Activated T-cell treated with anti-CD3 and anti-CD28 coated beads, Interleukin-2, amount 50 U/mL, for 4 hours (primary cell): ENCODE results near the gene OSMR. TPM values are rescaled to one million over a fixed set of nuclear protein-coding genes. Genes with fewer than 3 reads are reported as not detected.

Experiments
- ATAC-seq, 2 donors: fragments of 200-7000 bp; cut with Tn5 transposase; one replicate each; pipeline ENCODE4 v1.10.0; 2021
- DNase-seq: peaks from one replicate; pipeline ENCODE4 v3.0.0-alpha.2; 2020
- H3K27me3 Mint-ChIP-seq: one replicate; pipeline ENCODE4 v1.8.0; 2021; ENCODE audit warnings: low read depth, mixed read lengths
- H3K36me3 Mint-ChIP-seq: one replicate; pipeline ENCODE4 v1.8.0; 2022; ENCODE audit warnings: mixed read lengths; ENCODE audit not compliant: insufficient read depth
- H3K4me1 Mint-ChIP-seq: one replicate; pipeline ENCODE4 v1.8.0; 2021; ENCODE audit warnings: low read depth, mixed read lengths
- H3K4me3 Mint-ChIP-seq: one replicate; pipeline ENCODE4 v1.8.0; 2021; ENCODE audit warnings: mild to moderate bottlenecking, moderate library complexity, mixed read lengths
- H3K9me3 Mint-ChIP-seq: one replicate; pipeline ENCODE4 v1.8.0; 2021; ENCODE audit warnings: mixed read lengths
- total RNA-seq, 3 donors: library from RNA; stranded (reverse); gene quantifications; one replicate each; pipeline ENCODE4 v1.2.1, GENCODE V29; 2021

OSMR gene
- total RNA-seq, 3 donors from 2014 or later = 0.08 to 0.16 (median 0.15) TPM

- no peaks in the 10 kb centered on the region for H3K9me3 Mint-ChIP-seq
- no peak for DNase-seq
- no peak for ATAC-seq
- no peaks in the 10 kb centered on the region for H3K27me3 Mint-ChIP-seq
- H3K4me1 Mint-ChIP-seq = no peaks in the 10 kb centered on the region
- no peak overlapping the region for H3K4me3 Mint-ChIP-seq
- H3K36me3 Mint-ChIP-seq = peaks cover 28% of the 10 kb centered on the region
Observed at GRCh38 chr5:38938973-38939372, 93.2 kb downstream of the OSMR start.

GRCh38 chr5:38940230-38940858, 94.5 kb downstream of the OSMR start:
- Mint-ChIP-seq H3K9me3 (no peaks in the 10 kb centered on the region), H3K27me3 (no peaks in the 10 kb centered on the region), H3K36me3 (peaks cover 30% of the 10 kb centered on the region), H3K4me3 (no peak overlapping the region), H3K4me1 (no peaks in the 10 kb centered on the region)
- DNase-seq (no peak), ATAC-seq (no peak)

- ATAC-seq = no peak
- H3K36me3 Mint-ChIP-seq = peaks cover 29% of the 10 kb centered on the region
Observed at GRCh38 chr5:38941912-38942311, 96.1 kb downstream of the OSMR start.

GRCh38 chr5:38944282-38944681, 98.5 kb downstream of the OSMR start:
- Mint-ChIP-seq H3K9me3 (no peaks in the 10 kb centered on the region), H3K4me3 (no peak overlapping the region), H3K27me3 (no peaks in the 10 kb centered on the region), H3K36me3 (peaks cover 25% of the 10 kb centered on the region), H3K4me1 (no peaks in the 10 kb centered on the region)
- no peak for ATAC-seq
- no peak for DNase-seq

More at GRCh38 chr5:38941912-38942311, 96.1 kb downstream of the OSMR start:
- Mint-ChIP-seq H3K4me3 (no peak overlapping the region), H3K27me3 (no peaks in the 10 kb centered on the region), H3K4me1 (no peaks in the 10 kb centered on the region), H3K9me3 (no peaks in the 10 kb centered on the region)
- no peak for DNase-seq

- DNase-seq = no peak
- no peaks in the 10 kb centered on the region for H3K4me1 Mint-ChIP-seq
- H3K27me3 Mint-ChIP-seq = no peaks in the 10 kb centered on the region
- peaks cover 27% of the 10 kb centered on the region for H3K36me3 Mint-ChIP-seq
- H3K9me3 Mint-ChIP-seq = no peaks in the 10 kb centered on the region
- no peak for ATAC-seq
- no peak overlapping the region for H3K4me3 Mint-ChIP-seq
Observed at GRCh38 chr5:38948501-38948900, 102.7 kb downstream of the OSMR start.

- ATAC-seq (no peak), DNase-seq (no peak)
- H3K36me3 Mint-ChIP-seq = peaks cover 32% of the 10 kb centered on the region
- no peaks in the 10 kb centered on the region for H3K4me1 Mint-ChIP-seq
- H3K4me3 Mint-ChIP-seq = no peak overlapping the region
- no peaks in the 10 kb centered on the region for H3K9me3 Mint-ChIP-seq
- H3K27me3 Mint-ChIP-seq = no peaks in the 10 kb centered on the region
Observed at GRCh38 chr5:38953426-38954012, 107.7 kb downstream of the OSMR start.

GRCh38 chr5:38961691-38962090, 115.9 kb downstream of the OSMR start:
- Mint-ChIP-seq H3K36me3 (peaks cover 26% of the 10 kb centered on the region), H3K4me3 (no peak overlapping the region), H3K27me3 (no peaks in the 10 kb centered on the region), H3K4me1 (no peaks in the 10 kb centered on the region), H3K9me3 (no peaks in the 10 kb centered on the region)
- DNase-seq (no peak), ATAC-seq (no peak)

GRCh38 chr5:38968665-38969064, 122.9 kb downstream of the OSMR start:
- no peaks in the 10 kb centered on the region for H3K4me1 Mint-ChIP-seq
- DNase-seq = no peak
- no peak for ATAC-seq
- H3K36me3 Mint-ChIP-seq = peaks cover 13% of the 10 kb centered on the region
- H3K27me3 Mint-ChIP-seq = no peaks in the 10 kb centered on the region
- no peak overlapping the region for H3K4me3 Mint-ChIP-seq
- no peaks in the 10 kb centered on the region for H3K9me3 Mint-ChIP-seq

- Mint-ChIP-seq H3K9me3 (no peaks in the 10 kb centered on the region), H3K4me3 (no peak overlapping the region), H3K4me1 (peaks cover 2% of the 10 kb centered on the region), H3K27me3 (no peaks in the 10 kb centered on the region), H3K36me3 (peaks cover 29% of the 10 kb centered on the region)
- ATAC-seq (no peak), DNase-seq (no peak)
Observed at GRCh38 chr5:38978036-38978435, 132.2 kb downstream of the OSMR start.

- no peak for DNase-seq
- ATAC-seq = no peak
- Mint-ChIP-seq H3K4me1 (no peaks in the 10 kb centered on the region), H3K36me3 (peaks cover 27% of the 10 kb centered on the region), H3K4me3 (no peak overlapping the region), H3K27me3 (no peaks in the 10 kb centered on the region), H3K9me3 (no peaks in the 10 kb centered on the region)
Observed at GRCh38 chr5:38979535-38979934, 133.7 kb downstream of the OSMR start.

Other genes starting within 250 kb of the OSMR start
- gene RICTOR, start 228.4 kb downstream of the OSMR start, total RNA-seq = 10 to 100 TPM; 14.1 to 19.2 (median 18.0) TPM